ENCODE results near the gene SLC38A3. TPM values are rescaled to one million over a fixed set of nuclear protein-coding genes. Genes with fewer than 3 reads are reported as not detected.

Gene SLC38A3
- total and polyA plus RNA-seq, 2 experiments from 2014 or later, result 0.28 to 1.3 TPM

DNA sequence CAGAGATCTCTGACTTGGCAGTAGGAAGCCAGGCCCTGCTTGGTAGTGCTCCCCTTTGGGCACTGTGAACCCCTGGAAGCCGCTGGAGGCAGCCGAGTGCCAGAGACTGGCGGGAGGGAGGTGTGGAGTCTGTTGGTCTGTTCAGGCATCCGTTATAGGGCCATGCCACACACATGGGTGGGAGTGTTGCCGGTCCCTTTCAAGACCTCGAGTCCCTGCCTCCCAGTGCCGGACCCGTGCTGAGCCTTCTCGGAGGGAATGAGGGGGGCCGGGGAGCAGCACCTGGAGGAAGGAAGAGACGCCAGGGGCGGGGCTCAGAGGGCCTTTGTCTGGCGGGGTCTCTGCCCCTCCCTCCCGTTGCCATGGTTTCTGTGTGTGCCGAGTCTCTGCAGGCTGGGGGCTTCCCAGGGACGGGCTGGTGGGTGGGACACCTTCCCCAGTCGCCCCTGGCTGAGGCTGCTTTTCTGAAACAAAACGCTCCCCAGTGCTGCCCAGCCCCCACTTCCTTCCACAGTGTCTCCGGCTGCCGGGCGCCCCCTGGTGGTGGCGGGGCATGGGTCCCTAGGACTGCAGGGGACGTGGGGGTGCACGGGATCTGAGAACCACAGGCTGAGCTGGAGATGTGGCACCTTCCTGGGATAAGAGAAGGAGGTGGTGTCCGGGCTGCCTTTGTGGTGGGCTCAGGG lies 40.9 kb downstream of the SLC38A3 start (continued):
- TF ChIP-seq, protein P1, sequence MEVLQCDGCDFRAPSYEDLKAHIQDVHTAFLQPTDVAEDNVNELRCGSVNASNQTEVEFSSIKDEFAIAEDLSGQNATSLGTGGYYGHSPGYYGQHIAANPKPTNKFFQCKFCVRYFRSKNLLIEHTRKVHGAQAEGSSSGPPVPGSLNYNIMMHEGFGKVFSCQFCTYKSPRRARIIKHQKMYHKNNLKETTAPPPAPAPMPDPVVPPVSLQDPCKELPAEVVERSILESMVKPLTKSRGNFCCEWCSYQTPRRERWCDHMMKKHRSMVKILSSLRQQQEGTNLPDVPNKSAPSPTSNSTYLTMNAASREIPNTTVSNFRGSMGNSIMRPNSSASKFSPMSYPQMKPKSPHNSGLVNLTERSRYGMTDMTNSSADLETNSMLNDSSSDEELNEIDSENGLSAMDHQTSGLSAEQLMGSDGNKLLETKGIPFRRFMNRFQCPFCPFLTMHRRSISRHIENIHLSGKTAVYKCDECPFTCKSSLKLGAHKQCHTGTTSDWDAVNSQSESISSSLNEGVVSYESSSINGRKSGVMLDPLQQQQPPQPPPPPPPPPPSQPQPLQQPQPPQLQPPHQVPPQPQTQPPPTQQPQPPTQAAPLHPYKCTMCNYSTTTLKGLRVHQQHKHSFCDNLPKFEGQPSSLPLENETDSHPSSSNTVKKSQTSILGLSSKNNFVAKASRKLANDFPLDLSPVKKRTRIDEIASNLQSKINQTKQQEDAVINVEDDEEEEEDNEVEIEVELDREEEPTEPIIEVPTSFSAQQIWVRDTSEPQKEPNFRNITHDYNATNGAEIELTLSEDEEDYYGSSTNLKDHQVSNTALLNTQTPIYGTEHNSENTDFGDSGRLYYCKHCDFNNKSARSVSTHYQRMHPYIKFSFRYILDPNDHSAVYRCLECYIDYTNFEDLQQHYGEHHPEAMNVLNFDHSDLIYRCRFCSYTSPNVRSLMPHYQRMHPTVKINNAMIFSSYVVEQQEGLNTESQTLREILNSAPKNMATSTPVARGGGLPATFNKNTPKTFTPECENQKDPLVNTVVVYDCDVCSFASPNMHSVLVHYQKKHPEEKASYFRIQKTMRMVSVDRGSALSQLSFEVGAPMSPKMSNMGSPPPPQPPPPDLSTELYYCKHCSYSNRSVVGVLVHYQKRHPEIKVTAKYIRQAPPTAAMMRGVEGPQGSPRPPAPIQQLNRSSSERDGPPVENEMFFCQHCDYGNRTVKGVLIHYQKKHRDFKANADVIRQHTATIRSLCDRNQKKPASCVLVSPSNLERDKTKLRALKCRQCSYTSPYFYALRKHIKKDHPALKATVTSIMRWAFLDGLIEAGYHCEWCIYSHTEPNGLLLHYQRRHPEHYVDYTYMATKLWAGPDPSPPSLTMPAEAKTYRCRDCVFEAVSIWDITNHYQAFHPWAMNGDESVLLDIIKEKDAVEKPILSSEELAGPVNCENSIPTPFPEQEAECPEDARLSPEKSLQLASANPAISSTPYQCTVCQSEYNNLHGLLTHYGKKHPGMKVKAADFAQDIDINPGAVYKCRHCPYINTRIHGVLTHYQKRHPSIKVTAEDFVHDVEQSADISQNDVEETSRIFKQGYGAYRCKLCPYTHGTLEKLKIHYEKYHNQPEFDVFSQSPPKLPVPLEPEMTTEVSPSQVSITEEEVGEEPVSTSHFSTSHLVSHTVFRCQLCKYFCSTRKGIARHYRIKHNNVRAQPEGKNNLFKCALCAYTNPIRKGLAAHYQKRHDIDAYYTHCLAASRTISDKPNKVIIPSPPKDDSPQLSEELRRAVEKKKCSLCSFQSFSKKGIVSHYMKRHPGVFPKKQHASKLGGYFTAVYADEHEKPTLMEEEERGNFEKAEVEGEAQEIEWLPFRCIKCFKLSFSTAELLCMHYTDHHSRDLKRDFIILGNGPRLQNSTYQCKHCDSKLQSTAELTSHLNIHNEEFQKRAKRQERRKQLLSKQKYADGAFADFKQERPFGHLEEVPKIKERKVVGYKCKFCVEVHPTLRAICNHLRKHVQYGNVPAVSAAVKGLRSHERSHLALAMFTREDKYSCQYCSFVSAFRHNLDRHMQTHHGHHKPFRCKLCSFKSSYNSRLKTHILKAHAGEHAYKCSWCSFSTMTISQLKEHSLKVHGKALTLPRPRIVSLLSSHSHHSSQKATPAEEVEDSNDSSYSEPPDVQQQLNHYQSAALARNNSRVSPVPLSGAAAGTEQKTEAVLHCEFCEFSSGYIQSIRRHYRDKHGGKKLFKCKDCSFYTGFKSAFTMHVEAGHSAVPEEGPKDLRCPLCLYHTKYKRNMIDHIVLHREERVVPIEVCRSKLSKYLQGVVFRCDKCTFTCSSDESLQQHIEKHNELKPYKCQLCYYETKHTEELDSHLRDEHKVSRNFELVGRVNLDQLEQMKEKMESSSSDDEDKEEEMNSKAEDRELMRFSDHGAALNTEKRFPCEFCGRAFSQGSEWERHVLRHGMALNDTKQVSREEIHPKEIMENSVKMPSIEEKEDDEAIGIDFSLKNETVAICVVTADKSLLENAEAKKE (CRISPR knock-in tag; IDR thresholded peaks at IDR 0.05), result no peak
- TF ChIP-seq EZH2phosphoT487 (IDR thresholded peaks at IDR 0.05; ENCODE audit: unreplicated experiment), result no peak
- no peak for TF ChIP-seq STAT1 (IDR thresholded peaks at IDR 0.05; ENCODE audit: unreplicated experiment)
- TF ChIP-seq ZNF331 (CRISPR knock-in tag; IDR thresholded peaks at IDR 0.05; ENCODE audit: low read depth), result no peak

DNA sequence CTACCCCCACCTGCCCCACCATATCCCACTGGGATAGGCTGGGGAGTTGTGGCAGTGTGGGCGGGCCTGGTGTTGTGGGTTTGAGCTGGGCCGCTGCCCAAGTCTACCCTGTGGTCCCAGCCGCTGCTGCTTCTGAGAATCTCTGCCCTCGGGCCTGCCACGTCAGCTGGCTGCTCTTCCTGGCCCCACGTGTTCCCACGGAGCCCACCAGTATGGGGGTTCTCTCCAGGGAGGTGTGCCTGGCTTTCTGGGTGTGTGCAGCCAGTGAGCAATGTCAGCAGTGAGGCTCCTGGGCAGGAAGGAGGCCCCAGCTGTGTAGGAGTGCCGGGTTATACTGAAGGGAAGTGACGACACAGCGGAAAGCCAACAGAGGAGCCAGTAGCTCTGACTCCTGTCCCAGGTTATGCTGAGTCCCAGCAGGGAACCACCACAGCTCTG lies 41.5 kb downstream of the SLC38A3 start:
- Histone ChIP-seq H3K4me3 (0 out of 2 replicates have a peak overlapping the region, but pooled peaks have one; percentile 35), H2AFZ (no peak overlapping the region), H3K79me2 (replicated peaks; ENCODE audit: insufficient read depth) (peaks cover 85% of the 10 kb centered on the region), H3K36me3 (ENCODE audit: insufficient read depth) (no peaks in the 10 kb centered on the region), H4K20me1 (replicated peaks; ENCODE audit: insufficient read depth) (peaks cover 52% of the 10 kb centered on the region), H3F3A (replicated peaks; ENCODE audit: low read depth) (peaks cover 11% of the 10 kb centered on the region; the same call in 1 of the 2 replicates), H3K4me1 (ENCODE audit: insufficient read depth) (peaks cover 44% of the 10 kb centered on the region), H3K9me2 (ENCODE audit: insufficient read depth) (no peaks in the 10 kb centered on the region), H3K27me3 (ENCODE audit: insufficient read depth) (no peaks in the 10 kb centered on the region), H3K27ac (ENCODE audit: low read depth) (peak overlapping the region; percentile 92), H3K4me2 (peak overlapping the region; percentile 72)
- Mint-ChIP-seq H3K27me3 (ENCODE audit: insufficient read depth, low read depth, poor library complexity) (peaks cover 18% of the 10 kb centered on the region), H3K9me3 (no peaks in the 10 kb centered on the region), H3K4me3 (peak overlapping the region; percentile 7; the same call in 2 of the 3 replicates), H3K36me3 (ENCODE audit: low read depth) (peaks cover 19% of the 10 kb centered on the region), H3K27ac (peak overlapping the region; percentile 94), H3K4me1 (peaks cover 61% of the 10 kb centered on the region)
- peak; percentile 52 for DNase-seq (ENCODE audit: low spot score)
- ATAC-seq, result peak; percentile 13
- TF ChIP-seq ZNF114 (CRISPR knock-in tag; IDR thresholded peaks at IDR 0.05) (no peak), EZH2phosphoT487 (IDR thresholded peaks at IDR 0.05; ENCODE audit: unreplicated experiment) (no peak), CREB1 (CRISPR knock-in tag; IDR thresholded peaks at IDR 0.05; ENCODE audit: low read depth) (no peak)
- TF ChIP-seq, protein P1 (CRISPR knock-in tag; IDR thresholded peaks at IDR 0.05), result no peak

All from GM23338 (cell line).